ENCODE measurements around the gene C2CD4C.

The C2CD4C gene

DNA sequence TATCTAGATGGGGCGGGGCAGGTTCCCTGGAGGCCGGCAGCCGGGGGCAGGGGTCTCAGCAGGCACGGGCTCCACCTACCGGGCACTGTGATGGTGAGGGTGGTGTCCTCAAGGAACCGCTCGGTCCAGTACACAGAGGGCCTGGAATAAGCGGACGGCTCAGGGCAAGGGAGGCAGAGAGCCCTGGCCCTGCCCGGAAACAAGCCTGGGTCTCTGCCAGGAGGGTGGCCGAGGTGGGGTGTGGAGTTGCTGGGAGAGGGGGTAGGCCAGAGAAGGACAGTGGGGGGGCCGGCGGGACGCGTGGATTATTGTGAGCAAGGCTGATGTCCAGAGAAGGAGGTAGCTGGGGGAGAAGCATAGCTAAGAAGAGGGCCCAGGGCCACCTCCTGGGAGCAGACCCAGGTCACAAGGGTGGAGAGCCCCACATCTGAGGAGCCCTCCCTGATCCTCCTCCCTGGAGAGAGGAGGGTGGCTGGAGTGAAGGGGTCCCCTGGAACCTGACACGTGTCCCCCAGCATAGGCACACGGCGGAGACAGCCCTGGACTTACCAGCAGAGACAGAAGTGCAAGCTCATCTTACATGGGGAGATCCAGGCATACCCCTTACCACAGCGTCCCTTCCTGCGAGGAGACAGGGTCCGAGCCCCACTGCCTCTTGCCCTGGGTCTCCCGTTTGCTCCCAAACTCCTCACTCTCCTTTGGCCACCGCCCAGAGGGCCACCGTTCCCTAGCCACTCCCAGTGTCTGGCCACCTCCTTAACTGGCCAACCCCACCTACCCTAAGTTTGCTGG, 35.4 kb downstream of the C2CD4C start:
- H3K36me3 ChIP-seq = no peaks in the 10 kb centered on the region
- TF ChIP-seq, protein P1, sequence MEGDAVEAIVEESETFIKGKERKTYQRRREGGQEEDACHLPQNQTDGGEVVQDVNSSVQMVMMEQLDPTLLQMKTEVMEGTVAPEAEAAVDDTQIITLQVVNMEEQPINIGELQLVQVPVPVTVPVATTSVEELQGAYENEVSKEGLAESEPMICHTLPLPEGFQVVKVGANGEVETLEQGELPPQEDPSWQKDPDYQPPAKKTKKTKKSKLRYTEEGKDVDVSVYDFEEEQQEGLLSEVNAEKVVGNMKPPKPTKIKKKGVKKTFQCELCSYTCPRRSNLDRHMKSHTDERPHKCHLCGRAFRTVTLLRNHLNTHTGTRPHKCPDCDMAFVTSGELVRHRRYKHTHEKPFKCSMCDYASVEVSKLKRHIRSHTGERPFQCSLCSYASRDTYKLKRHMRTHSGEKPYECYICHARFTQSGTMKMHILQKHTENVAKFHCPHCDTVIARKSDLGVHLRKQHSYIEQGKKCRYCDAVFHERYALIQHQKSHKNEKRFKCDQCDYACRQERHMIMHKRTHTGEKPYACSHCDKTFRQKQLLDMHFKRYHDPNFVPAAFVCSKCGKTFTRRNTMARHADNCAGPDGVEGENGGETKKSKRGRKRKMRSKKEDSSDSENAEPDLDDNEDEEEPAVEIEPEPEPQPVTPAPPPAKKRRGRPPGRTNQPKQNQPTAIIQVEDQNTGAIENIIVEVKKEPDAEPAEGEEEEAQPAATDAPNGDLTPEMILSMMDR (IDR thresholded peaks at IDR 0.05; ENCODE audit: low read depth, low read length) = no peak
- no peak overlapping the region for H3K27ac ChIP-seq
- H3K27me3 ChIP-seq (ENCODE audit: insufficient read depth, low read depth, severe bottlenecking) = no peaks in the 10 kb centered on the region
- DNase-seq = no peak
- no peaks in the 10 kb centered on the region for H3K9me3 ChIP-seq (ENCODE audit: severe bottlenecking)
- H3K4me3 ChIP-seq (ENCODE audit: low read depth, low read length) = no peak overlapping the region

GRCh38 chr19:372306-372890, 36.5 kb downstream of the C2CD4C start:
- Histone ChIP-seq H3K9me3 (ENCODE audit: severe bottlenecking) (no peaks in the 10 kb centered on the region), H3K27ac (no peak overlapping the region), H3K36me3 (no peaks in the 10 kb centered on the region), H3K4me3 (ENCODE audit: low read depth, low read length) (no peak overlapping the region), H3K27me3 (ENCODE audit: insufficient read depth, low read depth, severe bottlenecking) (no peaks in the 10 kb centered on the region)
- DNase-seq = no peak
- TF ChIP-seq, protein P1 (IDR thresholded peaks at IDR 0.05; ENCODE audit: low read depth, low read length) = no peak

GRCh38 chr19:371501-372168, 37.3 kb downstream of the C2CD4C start:
- no peak for DNase-seq
- Histone ChIP-seq H3K4me3 (ENCODE audit: low read depth, low read length) (no peak overlapping the region), H3K27ac (no peak overlapping the region), H3K9me3 (ENCODE audit: severe bottlenecking) (no peaks in the 10 kb centered on the region), H3K27me3 (ENCODE audit: insufficient read depth, low read depth, severe bottlenecking) (no peaks in the 10 kb centered on the region), H3K36me3 (no peaks in the 10 kb centered on the region)
- TF ChIP-seq, protein P1 (IDR thresholded peaks at IDR 0.05; ENCODE audit: low read depth, low read length) = no peak

GRCh38 chr19:370641-371330, 38.2 kb downstream of the C2CD4C start:
- Histone ChIP-seq H3K27me3 (ENCODE audit: insufficient read depth, low read depth, severe bottlenecking) (no peaks in the 10 kb centered on the region), H3K36me3 (no peaks in the 10 kb centered on the region), H3K4me3 (ENCODE audit: low read depth, low read length) (no peak overlapping the region), H3K9me3 (ENCODE audit: severe bottlenecking) (no peaks in the 10 kb centered on the region), H3K27ac (no peak overlapping the region)
- DNase-seq = no peak
- TF ChIP-seq, protein P1 (IDR thresholded peaks at IDR 0.05; ENCODE audit: low read depth, low read length) = no peak

- no peak for DNase-seq
- Histone ChIP-seq H3K9me3 (ENCODE audit: severe bottlenecking) (no peaks in the 10 kb centered on the region), H3K27ac (no peak overlapping the region), H3K36me3 (no peaks in the 10 kb centered on the region), H3K27me3 (ENCODE audit: insufficient read depth, low read depth, severe bottlenecking) (no peaks in the 10 kb centered on the region), H3K4me3 (ENCODE audit: low read depth, low read length) (no peak overlapping the region)
- TF ChIP-seq, protein P1 (IDR thresholded peaks at IDR 0.05; ENCODE audit: low read depth, low read length) = no peak
Observed at GRCh38 chr19:369876-370275, 39.1 kb downstream of the C2CD4C start.
